ENCODE data around the gene SART1. TPM values are rescaled to one million over a fixed set of nuclear protein-coding genes. Genes with fewer than 3 reads are reported as not detected.

SART1 gene
- 10 to 100 TPM; 33.9 to 77.1 TPM for polyA plus RNA-seq

DNA sequence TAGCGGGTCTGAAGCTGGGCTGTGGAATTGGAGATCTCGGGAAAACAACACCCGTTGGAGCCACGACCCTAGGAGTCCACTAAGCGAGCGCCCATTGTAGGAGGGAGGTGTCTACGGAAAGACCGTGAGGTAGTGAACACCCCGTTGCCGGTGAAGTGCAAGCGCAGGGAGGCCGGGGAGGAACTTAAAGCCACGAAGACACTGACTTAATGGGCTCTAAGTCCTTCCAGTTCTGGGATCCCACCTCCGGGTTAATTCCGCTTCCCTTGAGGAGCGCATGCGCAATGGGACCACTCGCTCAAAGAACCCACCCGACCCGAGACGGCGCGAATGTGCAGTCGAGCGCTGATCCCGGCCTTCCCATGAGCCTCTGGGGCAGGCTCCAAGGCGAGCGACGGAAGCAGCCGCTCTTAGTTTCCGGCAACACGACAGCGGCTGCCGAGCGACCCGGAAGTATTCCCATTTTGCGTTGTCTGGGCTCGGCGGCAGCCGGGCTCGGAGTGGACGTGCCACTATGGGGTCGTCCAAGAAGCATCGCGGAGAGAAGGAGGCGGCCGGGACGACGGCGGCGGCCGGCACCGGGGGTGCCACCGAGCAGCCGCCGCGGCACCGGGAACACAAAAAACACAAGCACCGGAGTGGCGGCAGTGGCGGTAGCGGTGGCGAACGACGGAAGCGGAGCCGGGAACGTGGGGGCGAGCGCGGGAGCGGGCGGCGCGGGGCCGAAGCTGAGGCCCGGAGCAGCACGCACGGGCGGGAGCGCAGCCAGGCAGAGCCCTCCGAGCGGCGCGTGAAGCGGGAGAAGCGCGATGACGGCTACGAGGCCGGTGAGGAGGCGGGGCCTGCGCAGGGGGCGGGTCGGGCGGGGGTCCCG lies at the start of gene SART1:
Gene SART1 (plus strand): TSS at position 468 of the 874 bp plus-strand sequence. CDS start 47 bp downstream, at position 515.
- Histone ChIP-seq H3K27ac (ENCODE audit: low read depth in 2 of 2, low read length in 1 of 2) (peak within 1 kb of the TSS; percentile 88 to 97), H3K4me3 (ENCODE audit: low read depth in 1 of 2, low read length in 2 of 2) (peak within 1 kb of the TSS; percentile 95 to 99), H3K36me3 (ENCODE audit: control insufficient read depth in 2 of 2, insufficient read depth in 2 of 2, low read length in 1 of 2) (peaks cover 17 to 23% of the 10 kb centered on the region in 2 donors), H3K27me3 (ENCODE audit: control insufficient read depth in 1 of 2, insufficient read depth in 2 of 2, low read length in 2 of 2) (no peaks in the 10 kb centered on the region), H3K9me3 (ENCODE audit: control insufficient read depth in 2 of 2, insufficient read depth in 1 of 2, low read depth in 1 of 2, low read length in 1 of 2) (no peaks in the 10 kb centered on the region), H3K4me1 (ENCODE audit: control insufficient read depth in 2 of 2, insufficient read depth in 2 of 2, low read length in 1 of 2) (peaks cover 0 to 6% of the 10 kb centered on the region in 2 donors)
- WGBS, 2 donors = 1% methylated on average over 79 to 97 of the region's 97 CpGs

DNA sequence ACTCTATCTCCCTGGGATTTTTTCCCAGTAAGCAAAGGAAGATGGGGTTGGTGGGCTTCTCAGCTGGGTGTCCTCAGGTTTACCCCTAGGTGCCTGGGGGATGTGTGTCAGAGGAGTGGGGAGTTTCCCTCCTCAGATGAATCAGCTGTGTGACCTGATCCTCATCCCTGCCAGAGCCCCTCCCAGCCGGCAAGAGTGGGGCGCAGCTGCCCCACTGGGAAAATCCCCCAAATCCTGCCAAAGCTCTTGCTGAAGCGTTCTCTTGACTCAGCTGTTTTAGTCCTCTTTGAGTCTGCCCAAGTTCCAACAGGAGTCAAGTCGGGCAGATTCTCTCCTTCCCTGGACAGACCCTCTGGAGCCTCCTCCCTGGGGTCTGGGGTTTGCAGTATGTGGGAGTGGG lies 48.7 kb upstream of the SART1 start:
- 32 to 40% methylated on average over 4 of the region's 4 CpGs for WGBS, 2 donors
- Histone ChIP-seq H3K4me1 (ENCODE audit: control insufficient read depth in 2 of 2, insufficient read depth in 2 of 2, low read length in 1 of 2) (peaks cover 27 to 35% of the 10 kb centered on the region in 2 donors), H3K4me3 (ENCODE audit: low read depth in 1 of 2, low read length in 2 of 2) (no peak overlapping the region), H3K36me3 (ENCODE audit: control insufficient read depth in 2 of 2, insufficient read depth in 2 of 2, low read length in 1 of 2) (peaks cover 0 to 3% of the 10 kb centered on the region in 2 donors), H3K27me3 (ENCODE audit: control insufficient read depth in 1 of 2, insufficient read depth in 2 of 2, low read length in 2 of 2) (no peaks in the 10 kb centered on the region), H3K27ac (ENCODE audit: low read depth in 2 of 2, low read length in 1 of 2) (peak overlapping the region; percentile 63 to 75), H3K9me3 (ENCODE audit: control insufficient read depth in 2 of 2, insufficient read depth in 1 of 2, low read depth in 1 of 2, low read length in 1 of 2) (no peaks in the 10 kb centered on the region)

- Histone ChIP-seq H3K27me3 (ENCODE audit: control insufficient read depth in 1 of 2, insufficient read depth in 2 of 2, low read length in 2 of 2) (no peaks in the 10 kb centered on the region), H3K27ac (ENCODE audit: low read depth in 2 of 2, low read length in 1 of 2) (peak overlapping the region; percentile 86 to 96), H3K4me3 (ENCODE audit: low read depth in 1 of 2, low read length in 2 of 2) (no peak overlapping the region), H3K36me3 (ENCODE audit: control insufficient read depth in 2 of 2, insufficient read depth in 2 of 2, low read length in 1 of 2) (peaks cover 0 to 3% of the 10 kb centered on the region in 2 donors), H3K4me1 (ENCODE audit: control insufficient read depth in 2 of 2, insufficient read depth in 2 of 2, low read length in 1 of 2) (peaks cover 30 to 41% of the 10 kb centered on the region in 2 donors), H3K9me3 (ENCODE audit: control insufficient read depth in 2 of 2, insufficient read depth in 1 of 2, low read depth in 1 of 2, low read length in 1 of 2) (no peaks in the 10 kb centered on the region)
- 50 to 70% methylated on average over 10 of the region's 10 CpGs for WGBS, 2 donors
Measured at GRCh38 chr11:65915101-65915820, 46.3 kb upstream of the SART1 start.

- WGBS, 2 donors = 12 to 24% methylated on average over 12 to 13 of the region's 13 CpGs
- H3K9me3 ChIP-seq (ENCODE audit: control insufficient read depth in 2 of 2, insufficient read depth in 1 of 2, low read depth in 1 of 2, low read length in 1 of 2) = no peaks in the 10 kb centered on the region
- no peaks in the 10 kb centered on the region for H3K27me3 ChIP-seq (ENCODE audit: control insufficient read depth in 1 of 2, insufficient read depth in 2 of 2, low read length in 2 of 2)
- H3K4me3 ChIP-seq (ENCODE audit: low read depth in 1 of 2, low read length in 2 of 2) = peak overlapping the region in 1 of 2 donors; percentile 12
- peaks cover 33 to 46% of the 10 kb centered on the region in 2 donors for H3K4me1 ChIP-seq (ENCODE audit: control insufficient read depth in 2 of 2, insufficient read depth in 2 of 2, low read length in 1 of 2)
- H3K27ac ChIP-seq (ENCODE audit: low read depth in 2 of 2, low read length in 1 of 2) = peak overlapping the region; percentile 86 to 96
- peaks cover 0 to 3% of the 10 kb centered on the region in 2 donors for H3K36me3 ChIP-seq (ENCODE audit: control insufficient read depth in 2 of 2, insufficient read depth in 2 of 2, low read length in 1 of 2)
Measured at GRCh38 chr11:65915821-65916251, 45.7 kb upstream of the SART1 start.

- Histone ChIP-seq H3K27ac (ENCODE audit: low read depth in 2 of 2, low read length in 1 of 2) (peak overlapping the region; percentile 86 to 96), H3K4me3 (ENCODE audit: low read depth in 1 of 2, low read length in 2 of 2) (no peak overlapping the region), H3K9me3 (ENCODE audit: control insufficient read depth in 2 of 2, insufficient read depth in 1 of 2, low read depth in 1 of 2, low read length in 1 of 2) (no peaks in the 10 kb centered on the region), H3K4me1 (ENCODE audit: control insufficient read depth in 2 of 2, insufficient read depth in 2 of 2, low read length in 1 of 2) (peaks cover 36 to 49% of the 10 kb centered on the region in 2 donors), H3K36me3 (ENCODE audit: control insufficient read depth in 2 of 2, insufficient read depth in 2 of 2, low read length in 1 of 2) (peaks cover 0 to 3% of the 10 kb centered on the region in 2 donors), H3K27me3 (ENCODE audit: control insufficient read depth in 1 of 2, insufficient read depth in 2 of 2, low read length in 2 of 2) (no peaks in the 10 kb centered on the region)
- WGBS, 2 donors = 55 to 62% methylated on average over 7 of the region's 7 CpGs
Measured at GRCh38 chr11:65916391-65916790, 45.1 kb upstream of the SART1 start.

GRCh38 chr11:65917077-65917433 lies 44.5 kb upstream of the SART1 start:
- WGBS, 2 donors = 90 to 94% methylated on average over 3 of the region's 3 CpGs
- peaks cover 0 to 3% of the 10 kb centered on the region in 2 donors for H3K36me3 ChIP-seq (ENCODE audit: control insufficient read depth in 2 of 2, insufficient read depth in 2 of 2, low read length in 1 of 2)
- no peaks in the 10 kb centered on the region for H3K9me3 ChIP-seq (ENCODE audit: control insufficient read depth in 2 of 2, insufficient read depth in 1 of 2, low read depth in 1 of 2, low read length in 1 of 2)
- H3K27ac ChIP-seq (ENCODE audit: low read depth in 2 of 2, low read length in 1 of 2) = peak overlapping the region in 1 of 2 donors; percentile 96
- no peak overlapping the region for H3K4me3 ChIP-seq (ENCODE audit: low read depth in 1 of 2, low read length in 2 of 2)
- H3K4me1 ChIP-seq (ENCODE audit: control insufficient read depth in 2 of 2, insufficient read depth in 2 of 2, low read length in 1 of 2) = peaks cover 31 to 43% of the 10 kb centered on the region in 2 donors
- H3K27me3 ChIP-seq (ENCODE audit: control insufficient read depth in 1 of 2, insufficient read depth in 2 of 2, low read length in 2 of 2) = no peaks in the 10 kb centered on the region

DNA sequence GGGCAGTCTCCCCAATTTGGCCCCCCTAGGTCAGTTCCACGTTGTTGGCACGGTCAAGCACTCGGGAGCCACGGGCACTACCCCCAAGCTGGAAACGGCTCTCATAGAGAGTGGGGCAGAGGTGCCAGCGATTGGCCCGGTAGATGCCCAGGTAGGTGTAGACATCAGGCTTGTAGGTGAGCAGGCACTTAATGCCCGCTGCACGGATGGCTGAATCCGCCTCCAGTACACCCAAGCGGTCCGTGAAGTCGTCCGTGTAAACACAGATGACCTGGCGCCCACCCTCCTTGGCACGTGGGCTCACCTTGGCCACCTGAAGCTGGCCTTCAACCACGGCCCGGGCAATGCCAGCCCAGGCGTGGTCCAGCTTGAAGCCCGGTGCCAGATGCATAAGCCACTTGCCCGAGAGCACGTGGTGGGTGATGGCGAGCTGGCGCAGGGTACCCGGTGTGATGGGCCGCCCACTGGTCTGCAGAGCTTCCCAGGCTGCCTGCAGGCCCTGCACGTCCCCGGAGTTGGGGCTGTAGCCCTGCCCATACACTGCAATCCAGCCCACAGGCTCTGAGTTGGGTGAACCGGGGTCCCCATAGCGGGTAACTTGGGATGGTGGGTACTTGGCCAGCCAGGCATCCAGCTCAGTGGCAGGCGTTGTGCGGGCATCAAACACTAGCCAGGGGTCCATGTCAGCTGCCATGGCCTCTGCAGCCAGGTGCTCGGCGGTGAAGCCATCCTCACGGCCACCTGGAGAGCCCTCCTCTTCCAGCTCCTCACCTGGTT lies 43.9 kb upstream of the SART1 start:
- H3K27ac ChIP-seq (ENCODE audit: low read depth in 2 of 2, low read length in 1 of 2) = peak overlapping the region; percentile 96 to 98
- no peaks in the 10 kb centered on the region for H3K9me3 ChIP-seq (ENCODE audit: control insufficient read depth in 2 of 2, insufficient read depth in 1 of 2, low read depth in 1 of 2, low read length in 1 of 2)
- H3K4me1 ChIP-seq (ENCODE audit: control insufficient read depth in 2 of 2, insufficient read depth in 2 of 2, low read length in 1 of 2) = peaks cover 30 to 42% of the 10 kb centered on the region in 2 donors
- WGBS, 2 donors = 65 to 76% methylated on average over 35 of the region's 35 CpGs
- no peaks in the 10 kb centered on the region for H3K27me3 ChIP-seq (ENCODE audit: control insufficient read depth in 1 of 2, insufficient read depth in 2 of 2, low read length in 2 of 2)
- H3K4me3 ChIP-seq (ENCODE audit: low read depth in 1 of 2, low read length in 2 of 2) = peak overlapping the region; percentile 61 to 88
- peaks cover 0 to 4% of the 10 kb centered on the region in 2 donors for H3K36me3 ChIP-seq (ENCODE audit: control insufficient read depth in 2 of 2, insufficient read depth in 2 of 2, low read length in 1 of 2)

DNA sequence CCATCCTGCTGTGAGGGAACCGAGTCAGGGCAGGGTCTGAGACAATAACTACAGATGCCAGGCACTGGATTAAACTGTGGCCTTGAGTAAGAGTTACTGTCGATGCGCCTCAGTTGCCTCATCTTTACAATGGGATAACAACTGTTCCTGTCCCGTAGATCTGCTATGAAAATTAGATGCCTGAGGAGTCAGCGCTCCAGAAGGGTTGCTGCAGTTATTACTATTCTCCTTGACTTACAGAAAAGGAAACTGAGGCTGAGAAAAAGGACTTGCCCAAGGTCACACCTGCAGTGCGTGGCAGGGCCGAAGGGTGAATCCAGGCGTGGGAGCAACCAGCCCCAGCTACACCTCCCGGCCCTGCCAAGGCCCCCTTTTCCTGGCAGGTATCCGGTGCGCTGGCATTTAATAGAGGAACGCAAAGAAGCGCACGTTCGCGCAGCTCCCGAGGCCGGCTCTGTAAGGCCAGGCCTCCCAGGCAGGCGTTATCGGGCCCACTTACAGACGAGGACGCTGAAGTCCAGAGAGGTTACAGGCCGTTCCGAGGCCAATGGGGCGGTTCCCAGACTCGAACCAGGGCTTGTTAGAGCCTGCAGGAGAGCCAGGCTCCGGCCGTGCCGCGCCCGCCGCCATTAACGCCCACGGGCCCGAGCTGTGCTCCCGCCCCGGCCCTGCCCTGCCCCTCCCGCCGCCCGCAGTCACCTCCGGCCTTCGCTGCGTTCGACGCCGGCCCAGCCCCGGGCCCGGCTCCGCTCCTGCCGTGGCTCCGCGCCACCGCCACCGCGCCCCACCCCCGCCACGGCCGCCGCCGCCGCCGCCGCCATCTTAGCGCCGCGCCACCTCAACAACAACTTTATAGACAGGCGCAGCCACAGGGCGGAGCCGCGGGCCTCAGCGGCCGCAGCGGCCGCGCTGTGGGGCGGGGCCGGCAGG lies 43.1 kb upstream of the SART1 start, which contains the start of gene C11orf68:
Gene C11orf68 (minus strand): TSS at position 852 of the 930 bp plus-strand sequence. CDS start 31 bp downstream, at position 821.
- Histone ChIP-seq H3K4me1 (ENCODE audit: control insufficient read depth in 2 of 2, insufficient read depth in 2 of 2, low read length in 1 of 2) (peaks cover 28 to 42% of the 10 kb centered on the region in 2 donors), H3K27me3 (ENCODE audit: control insufficient read depth in 1 of 2, insufficient read depth in 2 of 2, low read length in 2 of 2) (no peaks in the 10 kb centered on the region), H3K4me3 (ENCODE audit: low read depth in 1 of 2, low read length in 2 of 2) (peak within 1 kb of the TSS; percentile 72 to 88), H3K36me3 (ENCODE audit: control insufficient read depth in 2 of 2, insufficient read depth in 2 of 2, low read length in 1 of 2) (peaks cover 0 to 9% of the 10 kb centered on the region in 2 donors), H3K27ac (ENCODE audit: low read depth in 2 of 2, low read length in 1 of 2) (peak within 1 kb of the TSS; percentile 96 to 98), H3K9me3 (ENCODE audit: control insufficient read depth in 2 of 2, insufficient read depth in 1 of 2, low read depth in 1 of 2, low read length in 1 of 2) (no peaks in the 10 kb centered on the region)
- 3 to 4% methylated on average over 65 to 77 of the region's 77 CpGs for WGBS, 2 donors
